ENCODE data around the gene HS6ST1. TPM values are rescaled to one million over a fixed set of nuclear protein-coding genes. Genes with fewer than 3 reads are reported as not detected.

The HS6ST1 gene
- total and polyA plus RNA-seq, 2 donors (not counting 1 experiment from before 2014, with no cell fraction given) = 7.8 to 22.7 TPM

DNA sequence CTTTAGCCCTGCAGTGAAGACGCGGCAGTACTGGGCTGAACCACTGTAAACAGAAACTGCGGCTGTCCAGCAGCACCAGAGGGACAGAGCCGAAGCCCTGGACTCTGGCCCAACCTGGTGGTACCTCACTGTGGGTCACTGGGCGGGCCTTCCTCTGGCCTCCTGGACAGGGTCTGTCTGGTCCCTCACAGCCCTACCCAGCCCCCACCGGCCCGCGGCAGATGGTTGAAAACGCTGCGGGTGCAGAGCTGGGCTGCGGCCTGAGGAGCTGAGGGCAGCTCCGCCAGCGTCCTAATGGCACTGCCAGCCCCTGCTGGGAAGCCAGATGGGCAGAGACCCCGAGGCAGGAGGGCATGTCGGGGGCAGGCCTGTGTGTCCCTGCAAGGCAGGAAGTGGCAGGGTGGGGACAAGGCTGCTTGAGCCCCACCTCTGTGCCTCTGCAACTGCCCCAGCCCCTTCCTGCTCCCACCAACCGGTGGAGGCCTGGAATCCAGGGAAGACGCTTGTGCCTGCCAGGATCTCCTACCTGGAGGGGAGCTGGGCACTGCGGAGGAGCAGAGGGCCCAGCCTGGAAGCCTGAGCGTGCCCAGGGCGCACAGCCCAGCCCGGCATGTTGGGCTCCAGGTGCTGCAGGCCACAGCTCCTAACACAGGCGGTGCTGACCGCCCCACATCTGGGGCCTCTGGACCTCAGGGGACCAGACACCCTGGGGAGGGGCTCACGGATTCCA is 36.3 kb downstream of the HS6ST1 start:
- H3K9me3 ChIP-seq (ENCODE audit: control extremely low read depth in 1 of 3, control insufficient read depth in 2 of 3, insufficient read depth in 1 of 3, low read length in 2 of 3) = no peaks in the 10 kb centered on the region
- CTCF ChIA-PET = no interaction called here

DNA sequence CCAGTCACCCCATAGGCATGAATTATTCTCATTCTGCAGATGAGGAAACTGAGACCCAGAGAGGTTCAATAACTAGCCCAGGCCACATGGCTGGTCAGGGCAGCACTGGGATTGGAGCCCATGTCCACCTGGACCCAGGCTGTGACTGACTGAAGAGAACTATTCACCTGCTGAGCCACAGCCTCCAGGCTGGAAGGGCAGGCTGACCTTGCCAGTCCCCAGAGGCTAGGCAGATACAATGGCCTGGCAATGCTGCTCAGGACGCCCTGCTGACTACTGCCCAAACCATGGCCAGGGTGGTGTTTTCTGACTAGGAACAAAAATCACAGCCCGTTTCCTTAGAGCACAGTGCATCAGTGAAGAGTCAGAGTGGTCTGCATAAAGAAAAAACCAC is 36.8 kb downstream of the HS6ST1 start:
- TF ChIP-seq, protein P1, sequence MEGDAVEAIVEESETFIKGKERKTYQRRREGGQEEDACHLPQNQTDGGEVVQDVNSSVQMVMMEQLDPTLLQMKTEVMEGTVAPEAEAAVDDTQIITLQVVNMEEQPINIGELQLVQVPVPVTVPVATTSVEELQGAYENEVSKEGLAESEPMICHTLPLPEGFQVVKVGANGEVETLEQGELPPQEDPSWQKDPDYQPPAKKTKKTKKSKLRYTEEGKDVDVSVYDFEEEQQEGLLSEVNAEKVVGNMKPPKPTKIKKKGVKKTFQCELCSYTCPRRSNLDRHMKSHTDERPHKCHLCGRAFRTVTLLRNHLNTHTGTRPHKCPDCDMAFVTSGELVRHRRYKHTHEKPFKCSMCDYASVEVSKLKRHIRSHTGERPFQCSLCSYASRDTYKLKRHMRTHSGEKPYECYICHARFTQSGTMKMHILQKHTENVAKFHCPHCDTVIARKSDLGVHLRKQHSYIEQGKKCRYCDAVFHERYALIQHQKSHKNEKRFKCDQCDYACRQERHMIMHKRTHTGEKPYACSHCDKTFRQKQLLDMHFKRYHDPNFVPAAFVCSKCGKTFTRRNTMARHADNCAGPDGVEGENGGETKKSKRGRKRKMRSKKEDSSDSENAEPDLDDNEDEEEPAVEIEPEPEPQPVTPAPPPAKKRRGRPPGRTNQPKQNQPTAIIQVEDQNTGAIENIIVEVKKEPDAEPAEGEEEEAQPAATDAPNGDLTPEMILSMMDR (IDR thresholded peaks at IDR 0.05) = no peak
- no peak for TF ChIP-seq EZH2 (IDR thresholded peaks at IDR 0.05; ENCODE audit: borderline replicate concordance, insufficient read depth, low read depth, low read length, poor library complexity, severe bottlenecking)
- WGBS (ENCODE audit: insufficient coverage) = 92% methylated on average over 2 of the region's 2 CpGs
- Histone ChIP-seq H3K4me2 (replicated peaks; ENCODE audit: low read depth, low read length, poor library complexity, severe bottlenecking) (no peak overlapping the region), H3K27ac (ENCODE audit: low read length in 2 of 2) (no peak overlapping the region), H3K4me3 (ENCODE audit: control extremely low read depth in 1 of 5, extremely low read depth in 1 of 5, insufficient read depth in 1 of 5, low read depth in 2 of 5, low read length in 4 of 5) (no peak overlapping the region), H3K27me3 (replicated peaks in 1 of 4; ENCODE audit: control extremely low read depth in 1 of 4, control insufficient read depth in 3 of 4, insufficient read depth in 4 of 4, low read length in 3 of 4) (no peaks in the 10 kb centered on the region), H3K36me3 (replicated peaks in 1 of 2; ENCODE audit: control extremely low read depth in 1 of 2, control insufficient read depth in 1 of 2, extremely low read depth in 1 of 2, insufficient read depth in 2 of 2, low read length in 1 of 2) (no peaks in the 10 kb centered on the region), H3K9me3 (ENCODE audit: control extremely low read depth in 1 of 3, control insufficient read depth in 2 of 3, insufficient read depth in 1 of 3, low read length in 2 of 3) (no peaks in the 10 kb centered on the region), H2AFZ (ENCODE audit: insufficient read depth, low read depth, low read length, poor library complexity, severe bottlenecking) (no peak overlapping the region), H3K79me2 (ENCODE audit: control insufficient read depth, insufficient read depth, low read length) (no peaks in the 10 kb centered on the region), H3K9ac (ENCODE audit: low read length) (no peak overlapping the region), H3K4me1 (ENCODE audit: control insufficient read depth in 2 of 2, insufficient read depth in 2 of 2, low read length in 2 of 2) (peaks cover 21 to 33% of the 10 kb centered on the region in 2 donors), H4K20me1 (ENCODE audit: control insufficient read depth, insufficient read depth, low read length, poor library complexity, severe bottlenecking) (peaks cover 55% of the 10 kb centered on the region)
- Mint-ChIP-seq H3K4me1 (peaks cover 39% of the 10 kb centered on the region), H3K4me3 (no peak overlapping the region), H3K27me3 (no peaks in the 10 kb centered on the region), H3K9me3 (ENCODE audit: insufficient read depth) (no peaks in the 10 kb centered on the region), H3K27ac (no peak overlapping the region)
- intact Hi-C loops (cut with micrococcal nuclease) = no loop called here
- POLR2A ChIA-PET = no interaction called here
- DNase-seq (no peak), ATAC-seq (ENCODE audit: low read depth) (no peak)
- CTCF ChIA-PET = no interaction called here

More for the DNA sequence above, 36.3 kb downstream of the HS6ST1 start:
- H3K4me3 Mint-ChIP-seq = no peak overlapping the region
- H3K27ac ChIP-seq (ENCODE audit: low read length in 2 of 2) = no peak overlapping the region
- H3K36me3 ChIP-seq (replicated peaks in 1 of 2; ENCODE audit: control extremely low read depth in 1 of 2, control insufficient read depth in 1 of 2, extremely low read depth in 1 of 2, insufficient read depth in 2 of 2, low read length in 1 of 2) = no peaks in the 10 kb centered on the region
- peaks cover 21 to 33% of the 10 kb centered on the region in 2 donors for H3K4me1 ChIP-seq (ENCODE audit: control insufficient read depth in 2 of 2, insufficient read depth in 2 of 2, low read length in 2 of 2)
- no peak for DNase-seq
- H3K9me3 Mint-ChIP-seq (ENCODE audit: insufficient read depth) = no peaks in the 10 kb centered on the region
- no peak overlapping the region for H3K4me2 ChIP-seq (replicated peaks; ENCODE audit: low read depth, low read length, poor library complexity, severe bottlenecking)
- H3K27ac Mint-ChIP-seq = no peak overlapping the region
- no peak overlapping the region for H3K9ac ChIP-seq (ENCODE audit: low read length)
- POLR2A ChIA-PET = no interaction called here
- no peak for ATAC-seq (ENCODE audit: low read depth)
- no peaks in the 10 kb centered on the region for H3K79me2 ChIP-seq (ENCODE audit: control insufficient read depth, insufficient read depth, low read length)
- H3K4me1 Mint-ChIP-seq = peaks cover 39% of the 10 kb centered on the region
- no peak overlapping the region for H3K4me3 ChIP-seq (ENCODE audit: control extremely low read depth in 1 of 5, extremely low read depth in 1 of 5, insufficient read depth in 1 of 5, low read depth in 2 of 5, low read length in 4 of 5)
- H2AFZ ChIP-seq (ENCODE audit: insufficient read depth, low read depth, low read length, poor library complexity, severe bottlenecking) = no peak overlapping the region
- TF ChIP-seq, protein P1 (IDR thresholded peaks at IDR 0.05) = no peak
- TF ChIP-seq EZH2 (IDR thresholded peaks at IDR 0.05; ENCODE audit: borderline replicate concordance, insufficient read depth, low read depth, low read length, poor library complexity, severe bottlenecking) = no peak
- peaks cover 60% of the 10 kb centered on the region for H4K20me1 ChIP-seq (ENCODE audit: control insufficient read depth, insufficient read depth, low read length, poor library complexity, severe bottlenecking)
- H3K27me3 ChIP-seq (replicated peaks in 1 of 4; ENCODE audit: control extremely low read depth in 1 of 4, control insufficient read depth in 3 of 4, insufficient read depth in 4 of 4, low read length in 3 of 4) = no peaks in the 10 kb centered on the region
- no peaks in the 10 kb centered on the region for H3K27me3 Mint-ChIP-seq
- 80% methylated on average over 21 of the region's 24 CpGs for WGBS (ENCODE audit: insufficient coverage)
- intact Hi-C loops (cut with micrococcal nuclease) = no loop called here

Measured in B cell (primary cell).